ENCODE data around the gene NXPH3.

NXPH3 gene

GRCh38 chr17:49576917-49577649 lies 1.4 kb downstream of the NXPH3 start:
- no peak for DNase-seq

GRCh38 chr17:49577650-49577934 lies 1.9 kb downstream of the NXPH3 start:
- no peak for DNase-seq

- DNase-seq = no peak
These were observed 2.3 kb downstream of the NXPH3 start for GRCh38 chr17:49577963-49578362.

GRCh38 chr17:49578414-49578813 lies 2.7 kb downstream of the NXPH3 start:
- DNase-seq = no peak

- DNase-seq = no peak
These were observed 3.4 kb downstream of the NXPH3 start for GRCh38 chr17:49578952-49579500.

GRCh38 chr17:49579522-49579921 lies 3.9 kb downstream of the NXPH3 start:
- DNase-seq = no peak

- no peak for DNase-seq
These were observed 4.5 kb downstream of the NXPH3 start for GRCh38 chr17:49580055-49580721.

- no peak for DNase-seq
These were observed 5.4 kb downstream of the NXPH3 start for GRCh38 chr17:49580981-49581647.

GRCh38 chr17:49581648-49581998 lies 6.0 kb downstream of the NXPH3 start:
- DNase-seq = no peak

GRCh38 chr17:49582055-49582722 lies 6.5 kb downstream of the NXPH3 start:
- DNase-seq = no peak

GRCh38 chr17:49582789-49583188 lies 7.1 kb downstream of the NXPH3 start:
- no peak for DNase-seq

- no peak for DNase-seq
These were observed 7.6 kb downstream of the NXPH3 start for GRCh38 chr17:49583226-49583625.

- no peak for DNase-seq
These were observed 8.2 kb downstream of the NXPH3 start for GRCh38 chr17:49583889-49584288.

GRCh38 chr17:49585422-49586027 lies 9.9 kb downstream of the NXPH3 start:
- DNase-seq = no peak

GRCh38 chr17:49587366-49588073 lies 11.8 kb downstream of the NXPH3 start:
- DNase-seq = no peak

GRCh38 chr17:49588312-49588711 lies 12.6 kb downstream of the NXPH3 start:
- no peak for DNase-seq

- no peak for DNase-seq
These were observed 13.3 kb downstream of the NXPH3 start for GRCh38 chr17:49588726-49589576.

- DNase-seq = peak in 1 of 2 experiments; percentile 62
These were observed 13.9 kb downstream of the NXPH3 start for GRCh38 chr17:49589577-49589927.

GRCh38 chr17:49590874-49591273 lies 15.2 kb downstream of the NXPH3 start:
- DNase-seq = no peak

GRCh38 chr17:49592263-49592662 lies 16.6 kb downstream of the NXPH3 start:
- DNase-seq = no peak

GRCh38 chr17:49595328-49595727 lies 19.7 kb downstream of the NXPH3 start:
- DNase-seq = no peak

GRCh38 chr17:49595980-49596379 lies 20.3 kb downstream of the NXPH3 start:
- DNase-seq = no peak
